HG02852 (cell line): Measurements from ENCODE around the gene DSCAML1.

ENCODE experiments used
- ATAC-seq: cut with Tn5 transposase; IDR thresholded peaks from one replicate; pipeline ENCODE4 v1.9.1; 2021; ENCODE audit warnings: mild to moderate bottlenecking, moderate library complexity; ENCODE audit not compliant: unreplicated experiment

The DSCAML1 gene

DNA sequence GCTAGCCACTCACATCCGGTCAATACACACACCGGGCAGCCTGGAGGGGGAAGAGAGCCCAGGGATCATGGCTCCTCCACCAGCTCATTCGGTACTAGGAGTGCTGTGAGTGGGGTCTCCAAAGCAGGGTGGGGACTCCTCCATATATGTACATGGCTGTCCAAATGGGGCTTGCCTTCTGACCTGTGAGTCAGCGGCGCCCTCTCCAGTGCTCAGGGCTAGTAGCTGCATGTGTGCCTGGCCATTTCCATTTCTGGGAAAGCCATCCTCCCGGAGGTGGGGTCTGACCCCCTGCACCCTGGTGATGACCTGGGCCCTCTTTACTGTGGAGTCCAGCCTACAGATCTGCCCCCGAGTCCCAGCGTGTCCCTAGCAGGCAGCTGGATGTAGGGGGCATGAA is 287.5 kb downstream of the DSCAML1 start:
- no peak for ATAC-seq

DNA sequence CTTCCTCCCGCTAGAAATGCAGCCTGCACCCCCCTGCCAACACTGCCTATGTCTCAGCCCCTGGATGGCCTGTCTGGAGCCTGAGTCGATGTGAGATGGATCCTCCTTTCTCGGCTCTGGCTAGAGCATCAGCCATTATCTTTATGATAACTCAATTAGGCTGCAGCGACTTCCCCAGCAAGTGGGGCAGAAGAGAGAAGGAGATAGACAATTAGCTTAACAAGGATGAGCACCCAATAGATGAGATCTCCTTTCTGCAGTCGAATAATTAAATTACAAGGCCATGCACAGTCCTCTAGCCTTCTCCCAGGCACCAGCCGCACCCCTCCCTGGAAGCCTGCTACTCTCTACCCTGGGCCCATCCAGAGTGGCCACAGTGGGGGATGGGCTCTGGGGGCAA is 290.0 kb downstream of the DSCAML1 start:
- no peak for ATAC-seq

DNA sequence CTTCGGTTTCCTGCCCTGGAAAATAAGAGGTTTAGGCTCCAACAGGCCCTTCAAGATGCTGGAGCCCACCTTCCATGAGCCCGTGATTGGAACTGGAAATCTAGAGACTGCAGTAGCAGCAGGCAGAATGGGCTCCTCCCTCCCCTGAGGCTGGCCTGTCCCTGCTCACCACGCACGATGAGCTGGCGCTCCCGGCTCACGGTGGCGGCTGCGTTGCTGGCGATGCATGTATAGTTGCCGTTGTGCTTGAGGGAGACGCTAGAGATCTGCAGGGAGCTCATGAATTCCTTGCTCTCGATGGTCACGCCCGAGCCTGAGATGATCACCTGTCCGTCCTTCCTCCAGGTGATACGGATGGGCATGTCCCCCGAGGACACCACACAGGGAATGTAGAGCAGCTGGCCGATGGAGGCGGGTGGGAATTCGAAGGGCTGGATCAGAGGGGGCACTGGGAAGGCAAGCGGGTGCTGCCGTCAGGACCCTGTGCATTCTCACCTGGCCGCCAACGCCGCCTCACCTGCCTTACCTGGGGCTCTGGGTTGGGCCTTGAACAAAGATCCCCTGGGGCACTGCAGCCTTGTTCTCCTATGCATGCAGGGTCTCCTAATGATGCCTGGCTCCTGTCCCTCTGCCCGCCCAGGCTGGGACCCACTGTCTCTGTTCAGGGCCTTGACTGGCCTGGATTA is 291.6 kb downstream of the DSCAML1 start:
- no peak for ATAC-seq

DNA sequence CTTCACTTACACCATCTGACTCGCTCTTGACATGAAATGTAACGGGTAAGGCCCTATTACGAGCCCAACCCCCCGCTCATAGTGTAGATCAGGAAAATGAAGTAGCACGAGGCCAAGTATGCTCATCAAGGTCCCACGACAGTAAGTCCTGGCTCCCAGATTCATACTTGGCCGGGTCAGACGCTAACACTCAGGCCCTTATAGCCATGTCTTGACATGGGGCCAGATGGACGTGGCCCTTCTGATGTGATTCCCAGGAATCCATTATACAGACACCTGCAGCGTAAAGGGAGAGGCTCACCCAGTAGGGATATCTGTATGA is 294.3 kb downstream of the DSCAML1 start:
- no peak for ATAC-seq

DNA sequence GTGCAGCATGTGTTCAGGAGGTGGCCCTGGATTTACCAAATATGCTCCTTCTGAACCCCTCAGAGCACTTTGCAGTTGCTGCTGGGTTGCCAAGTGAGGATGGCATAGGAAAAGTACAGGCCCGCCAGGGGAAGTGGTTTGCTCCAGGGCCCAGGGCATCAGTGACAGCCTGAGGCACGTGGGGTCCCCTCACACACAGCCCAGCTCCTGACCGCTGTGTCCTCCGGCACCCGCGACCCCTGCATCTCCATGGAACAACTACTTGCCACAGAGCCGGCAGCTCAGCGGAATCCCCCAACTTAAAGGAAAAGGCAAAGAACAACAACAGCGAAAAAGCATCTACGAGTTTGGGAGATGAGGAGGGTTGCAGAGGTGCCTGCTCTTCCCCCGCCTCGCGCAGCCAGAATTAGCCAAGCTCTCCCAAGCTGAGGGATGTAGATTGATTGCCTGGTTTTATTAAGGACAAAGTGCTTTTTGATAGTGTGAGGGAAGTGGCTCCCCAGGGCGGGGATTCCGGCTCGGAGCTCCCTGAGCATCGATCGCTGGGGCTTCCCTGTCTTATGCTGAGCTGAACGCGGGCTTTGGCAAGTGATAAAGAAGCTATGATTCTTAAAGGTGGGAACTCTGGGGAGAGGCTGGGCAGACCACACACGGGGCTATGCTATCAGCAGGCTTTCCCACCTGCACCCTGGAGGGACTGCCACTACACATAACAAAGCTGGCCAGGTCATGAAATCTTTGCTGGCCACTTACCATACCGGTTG is 294.8 kb downstream of the DSCAML1 start:
- no peak for ATAC-seq

DNA sequence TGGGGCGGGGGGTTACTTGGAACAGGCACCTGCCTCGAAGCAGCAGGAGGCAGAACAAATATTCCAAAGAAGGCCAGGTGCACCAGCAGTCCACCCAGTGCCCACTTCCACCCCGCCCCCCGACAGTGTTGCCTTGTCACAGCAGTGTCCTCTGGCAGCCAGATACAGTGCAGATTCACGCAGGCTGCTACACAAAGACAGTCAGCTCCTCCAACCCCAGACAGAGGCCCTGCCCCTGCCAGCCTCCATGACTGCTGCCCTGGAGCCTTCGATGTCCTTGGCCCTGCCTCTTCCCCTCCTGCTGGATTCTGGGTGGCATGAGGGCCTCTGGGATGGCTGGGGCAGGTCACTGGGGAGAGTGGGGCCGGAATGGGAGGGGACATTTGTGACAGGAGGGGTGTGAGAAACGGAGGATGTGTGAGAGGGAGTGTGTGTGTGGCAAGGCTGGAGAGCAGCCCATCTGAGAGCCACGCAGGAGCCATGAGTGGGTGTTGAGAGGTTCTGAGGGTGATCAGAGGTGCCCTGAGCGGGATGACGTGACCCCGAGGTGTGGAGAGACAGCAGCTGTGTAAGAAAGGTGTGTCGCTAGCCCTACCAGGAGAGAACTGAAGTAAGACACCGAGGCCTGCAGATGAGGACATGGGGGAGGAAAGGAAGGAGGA is 295.6 kb downstream of the DSCAML1 start:
- no peak for ATAC-seq

DNA sequence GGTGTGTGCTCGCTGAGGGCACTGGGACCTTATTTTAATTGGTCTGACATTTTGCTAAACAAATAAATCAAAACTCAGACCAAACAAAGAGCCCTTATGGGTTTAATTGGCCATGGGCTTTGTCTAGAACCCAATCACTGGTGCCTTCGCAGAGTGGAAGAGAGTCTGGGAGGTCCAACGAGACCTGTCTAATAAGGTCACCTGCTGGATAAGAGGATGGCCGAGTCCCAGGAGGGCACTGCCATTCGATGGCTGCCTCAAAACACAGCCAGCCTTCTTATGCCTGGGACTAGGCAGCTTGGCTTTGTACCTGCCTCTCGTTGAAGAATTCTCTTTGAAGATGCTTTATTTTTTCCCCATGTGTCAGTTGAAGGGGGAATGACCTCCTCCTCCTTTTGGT is 298.2 kb downstream of the DSCAML1 start:
- ATAC-seq: no peak

DNA sequence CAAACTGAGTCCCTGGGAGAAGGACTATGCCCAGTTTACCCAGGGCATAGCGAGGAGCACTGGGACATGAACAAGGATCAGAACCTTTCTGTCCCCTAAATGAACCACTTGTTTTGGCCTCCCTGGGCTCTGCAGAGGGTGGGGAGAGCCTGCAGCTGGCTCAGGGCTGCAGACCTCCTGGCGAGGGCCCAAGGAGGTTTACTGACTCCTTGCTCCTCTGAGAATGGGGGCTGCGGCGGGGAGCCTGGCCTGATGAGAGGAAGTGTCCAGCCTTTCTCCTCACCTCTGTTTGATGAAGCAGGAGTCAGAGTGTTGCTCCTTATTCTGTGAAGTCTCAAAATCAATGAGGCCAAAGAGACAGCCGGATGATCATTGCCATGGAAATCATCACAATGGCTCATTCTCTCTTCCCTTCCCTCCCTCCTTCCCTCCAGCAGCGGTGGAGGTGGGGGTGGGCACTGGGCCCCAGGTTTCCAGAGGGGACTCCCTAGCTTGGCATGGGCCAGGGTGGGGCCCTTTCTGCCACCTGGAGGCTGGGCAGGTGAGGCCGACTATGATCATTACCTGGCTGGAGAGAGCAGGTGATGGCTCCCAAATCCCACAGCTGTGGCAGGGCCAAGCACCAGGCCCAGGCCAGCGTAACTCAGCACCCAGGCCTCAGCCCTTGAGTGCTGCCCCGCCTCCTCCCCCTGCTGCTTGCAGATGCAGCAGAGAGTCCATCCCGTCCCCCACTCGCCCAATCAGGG is 299.6 kb downstream of the DSCAML1 start:
- ATAC-seq: no peak

DNA sequence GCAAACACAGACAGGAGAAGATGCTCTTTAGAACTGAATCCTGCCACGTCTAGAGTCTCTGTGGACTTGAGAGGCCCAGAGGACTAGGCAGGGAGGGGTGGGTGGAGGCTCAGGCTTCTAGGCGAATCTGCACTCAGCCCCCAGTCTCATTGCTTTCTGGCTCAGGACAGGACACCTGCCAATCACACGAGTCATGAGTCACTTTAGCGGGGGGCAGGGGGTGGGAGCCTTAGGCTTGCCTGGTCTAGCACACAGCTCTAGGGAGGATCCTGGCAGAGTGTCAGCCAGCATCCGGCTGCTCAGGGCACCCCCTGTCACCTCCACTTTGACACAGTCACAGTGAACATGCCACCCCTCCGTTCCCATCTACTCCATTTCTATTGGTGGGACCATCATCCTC is 301.7 kb downstream of the DSCAML1 start:
- no peak for ATAC-seq

DNA sequence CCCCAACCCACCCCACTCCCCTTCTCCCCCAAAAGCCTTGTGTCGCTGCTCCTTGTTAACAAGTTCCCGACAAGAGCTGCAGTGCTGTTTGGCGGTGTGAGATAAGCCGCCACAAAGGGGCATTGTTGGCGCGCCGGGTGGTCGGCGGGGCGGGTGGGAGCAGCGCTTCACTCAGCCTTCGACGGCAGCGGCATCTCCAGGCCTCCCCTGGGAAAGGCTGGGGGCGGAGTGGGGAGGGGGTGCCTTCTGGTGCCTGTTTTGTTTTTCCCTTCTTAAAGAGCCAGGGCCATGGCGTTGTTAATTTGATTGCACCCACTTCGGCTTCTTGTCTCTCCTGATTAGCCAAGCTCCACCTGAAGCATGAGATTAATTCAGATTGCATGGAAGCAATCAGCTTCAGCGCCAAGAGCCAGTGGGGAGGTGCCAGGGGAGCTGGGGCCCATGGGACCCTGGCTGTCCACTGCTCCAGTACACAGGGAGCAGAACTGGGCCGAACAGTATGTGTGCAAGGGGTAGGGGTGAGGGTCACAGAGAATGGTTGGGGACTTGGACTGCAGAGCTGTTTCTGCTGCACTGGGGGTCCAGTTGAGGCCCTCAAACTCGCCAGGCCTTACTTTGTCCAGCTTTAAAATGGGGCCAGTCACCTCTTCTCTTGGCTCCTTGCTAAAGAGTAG is 304.3 kb downstream of the DSCAML1 start:
- ATAC-seq: no peak

DNA sequence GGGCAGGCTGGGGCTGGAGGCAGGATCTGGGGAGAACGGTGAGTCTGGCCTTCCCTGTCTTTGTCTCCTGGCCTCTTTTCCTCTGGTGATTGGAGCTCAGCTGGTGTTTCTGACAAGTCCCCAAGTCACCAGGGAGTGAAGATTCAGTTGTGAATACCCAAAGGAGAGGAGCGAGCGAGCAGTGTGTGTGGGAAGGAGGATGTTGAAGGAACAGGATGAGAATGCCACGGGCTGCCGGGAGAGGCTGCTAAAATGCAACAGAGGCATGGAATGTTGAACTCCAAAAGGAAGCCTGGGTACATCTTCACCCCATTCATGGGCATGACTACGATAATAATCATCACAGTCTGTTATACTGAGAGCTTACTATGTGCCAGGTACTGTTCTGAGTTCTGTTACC is 306.1 kb downstream of the DSCAML1 start:
- ATAC-seq: no peak

DNA sequence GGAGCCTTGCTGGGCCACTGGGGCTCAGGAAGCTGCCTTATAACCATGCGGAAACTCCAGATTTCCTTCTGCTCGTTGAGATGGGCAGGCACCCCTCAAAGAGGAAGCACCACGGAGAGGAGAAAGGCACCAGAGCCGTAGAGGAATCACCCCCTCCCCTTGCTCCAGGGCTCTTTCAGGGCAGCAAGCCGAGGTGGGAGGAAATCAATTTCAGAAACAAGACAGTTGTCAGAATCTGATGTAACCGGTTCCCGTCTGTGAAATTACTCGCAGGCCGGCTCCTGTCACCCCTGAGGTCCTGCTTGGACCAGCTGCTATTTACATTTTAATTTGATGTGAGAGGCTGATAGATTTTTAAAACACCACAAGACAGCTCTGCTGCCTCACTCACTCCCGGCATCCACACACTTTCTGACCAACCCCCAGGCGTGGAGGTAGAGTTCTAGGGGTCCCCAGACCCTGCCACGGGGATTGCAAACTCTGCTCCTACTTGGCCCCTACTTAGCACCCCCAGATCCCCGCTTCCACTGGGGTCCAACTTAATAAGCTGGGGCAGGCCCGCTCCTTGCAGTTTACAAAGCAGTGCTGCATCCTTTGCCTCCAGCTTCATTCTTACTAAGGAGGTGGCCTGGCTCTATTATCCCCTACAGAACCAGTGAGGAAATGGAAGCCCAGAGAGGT is 306.9 kb downstream of the DSCAML1 start:
- no peak for ATAC-seq

DNA sequence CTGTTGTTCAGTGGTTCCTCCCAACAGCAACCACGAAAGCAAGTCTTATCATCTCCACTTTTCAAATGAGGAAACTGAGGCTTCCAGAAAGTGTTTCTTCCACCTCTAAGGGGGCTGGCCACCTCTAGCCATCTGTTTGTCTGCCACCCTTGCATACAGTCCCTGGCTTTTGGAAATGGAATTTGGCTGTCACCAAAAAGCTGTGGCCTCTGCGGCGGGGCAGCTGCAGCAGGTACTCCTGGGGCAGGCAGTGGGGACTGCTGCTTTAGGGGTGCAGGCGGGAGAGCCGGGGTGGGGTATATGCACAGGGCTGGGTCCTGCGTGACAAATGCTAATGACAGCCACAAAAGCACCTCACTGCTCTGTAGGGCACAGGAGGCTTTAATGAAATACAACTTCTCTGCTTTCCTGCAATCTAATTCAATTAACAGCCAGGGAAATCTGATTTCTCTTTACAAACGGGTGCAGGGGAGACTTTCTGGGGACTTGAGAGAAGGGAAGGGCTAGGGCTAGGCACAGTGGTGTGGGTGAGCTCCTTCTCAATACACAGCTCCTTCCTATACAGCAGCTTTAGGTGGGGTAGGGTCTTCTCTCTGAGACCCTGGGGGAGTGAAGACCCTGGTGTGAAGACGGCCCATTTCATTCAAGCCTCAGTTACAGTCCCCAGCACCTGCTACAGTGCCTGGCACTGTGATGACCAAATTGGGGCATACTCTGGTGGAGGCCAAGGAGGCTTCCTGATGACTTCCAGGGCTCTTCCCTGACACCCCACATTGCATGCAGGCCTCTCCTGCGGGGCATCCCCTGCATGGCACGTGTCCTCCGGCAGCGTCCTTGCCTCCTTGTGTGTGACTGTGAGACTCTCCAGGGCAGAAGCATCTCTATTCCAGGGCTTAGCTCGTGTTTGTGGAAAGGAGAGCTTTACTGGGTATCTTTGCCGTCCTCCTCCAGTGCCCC is 307.7 kb downstream of the DSCAML1 start:
- no peak for ATAC-seq

DNA sequence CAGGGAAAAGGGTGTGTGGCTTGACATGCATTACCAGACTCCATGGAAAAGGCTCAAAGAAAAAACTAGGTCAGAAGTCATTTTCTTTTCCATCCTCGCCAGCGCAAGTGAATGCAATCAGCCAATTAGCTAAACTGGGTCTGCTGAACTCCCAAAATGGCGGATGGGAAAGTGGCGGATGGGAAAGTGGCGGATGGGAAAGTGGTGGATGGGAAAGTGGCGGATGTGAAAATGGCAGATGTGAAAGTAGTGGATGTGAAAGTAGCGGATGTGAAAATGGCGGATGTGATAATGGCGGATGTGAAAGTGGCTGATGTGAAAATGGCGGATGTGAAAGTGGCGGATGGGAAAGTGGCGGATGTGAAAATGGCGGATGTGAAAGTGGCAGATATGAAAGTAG is 311.0 kb downstream of the DSCAML1 start:
- ATAC-seq: no peak

DNA sequence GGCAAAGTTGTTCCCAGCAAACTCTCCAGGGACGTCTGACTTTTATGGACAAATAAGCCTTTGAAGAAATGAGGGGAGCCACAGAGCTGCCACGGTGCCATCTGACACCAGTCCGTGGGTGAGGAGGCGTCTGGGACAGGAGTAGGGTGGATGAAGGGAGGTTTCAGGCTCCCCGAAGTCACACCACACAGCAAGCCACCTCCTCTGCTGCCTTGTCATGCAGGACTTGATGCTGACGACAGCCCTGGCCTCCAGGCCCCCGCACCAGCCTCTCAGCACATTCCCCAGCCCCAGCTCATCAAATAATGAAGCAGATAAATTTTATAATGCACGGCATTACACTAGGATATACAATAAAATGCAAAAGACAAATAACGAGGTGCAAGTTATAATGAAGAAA is 312.9 kb downstream of the DSCAML1 start:
- no peak for ATAC-seq

DNA sequence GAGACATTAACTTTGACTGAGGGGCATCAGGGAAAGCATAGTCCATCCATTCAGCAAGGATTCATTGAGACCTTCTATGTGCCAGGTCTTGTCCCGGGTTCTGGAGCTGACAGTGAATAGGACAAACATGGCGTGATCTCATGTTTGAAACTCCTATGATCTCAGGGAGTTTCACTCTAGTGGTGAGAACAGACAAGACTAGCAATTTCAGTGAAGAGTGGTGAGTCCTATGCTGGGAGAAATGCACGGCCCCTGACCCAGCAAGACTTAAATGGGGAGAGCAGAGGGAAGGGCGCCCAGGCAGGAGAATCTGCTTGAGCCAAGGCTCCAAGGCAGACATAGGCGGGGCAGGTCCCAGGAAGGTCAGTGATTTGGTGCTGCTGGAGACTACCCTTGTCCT is 313.6 kb downstream of the DSCAML1 start:
- ATAC-seq: no peak

DNA sequence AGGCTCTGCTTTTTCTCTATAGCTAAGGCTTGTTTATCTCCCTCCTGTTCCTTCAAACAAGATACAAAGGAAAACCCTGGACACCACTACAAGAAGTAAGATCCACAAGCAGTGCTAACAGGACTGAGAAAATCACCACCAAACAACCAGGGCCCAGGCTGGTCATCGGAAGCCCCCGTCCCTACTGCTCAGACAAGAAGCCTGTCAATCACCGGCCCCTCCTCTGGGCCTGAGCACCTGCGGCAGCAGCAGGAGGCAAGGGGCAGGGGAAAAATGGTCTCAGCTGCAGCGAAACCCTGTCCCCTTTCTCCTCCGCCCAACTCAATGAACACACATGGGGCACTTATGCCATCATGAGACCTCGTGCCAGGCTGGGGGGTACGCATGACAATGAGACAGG is 314.1 kb downstream of the DSCAML1 start:
- no peak for ATAC-seq

DNA sequence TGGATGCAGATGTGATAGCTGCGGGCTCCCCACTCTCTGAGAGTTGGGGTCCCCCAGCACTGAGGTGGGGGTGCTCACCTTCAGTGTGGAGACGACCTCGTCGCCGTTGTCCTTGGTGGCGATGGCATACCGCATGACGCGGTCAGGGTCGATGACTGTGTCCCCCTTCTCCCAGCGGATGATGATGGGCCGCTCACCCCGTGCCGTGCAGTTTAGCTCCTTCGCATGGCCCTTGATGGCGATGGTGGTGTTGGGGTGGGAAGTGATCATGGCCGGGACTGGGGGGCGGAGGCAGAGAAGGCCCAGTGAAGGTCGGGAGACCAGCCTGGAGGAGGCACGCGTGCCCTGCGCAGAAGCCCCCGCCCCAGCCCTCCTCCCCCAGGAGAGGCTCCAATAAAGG is 315.1 kb downstream of the DSCAML1 start:
- ATAC-seq: no peak

DNA sequence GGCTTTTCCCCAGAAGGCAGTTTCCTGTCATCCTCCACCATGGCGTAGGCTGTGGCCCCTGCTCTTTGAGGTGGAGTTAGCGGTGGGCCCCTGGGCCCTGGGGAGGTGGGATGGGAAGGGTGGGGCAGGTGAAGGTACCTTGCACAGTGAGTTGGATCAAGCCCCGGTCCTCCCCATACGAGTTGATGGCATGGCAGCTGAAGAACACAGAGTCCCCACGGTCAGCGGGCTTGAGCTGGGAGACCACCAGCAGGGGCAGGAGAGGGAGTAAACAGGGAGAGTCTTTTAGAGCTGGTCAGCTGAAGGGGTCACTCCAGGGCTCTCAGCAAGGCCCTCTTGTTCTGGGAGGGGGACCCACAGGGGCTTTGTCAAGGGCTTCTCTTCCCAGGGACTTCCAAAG is 316.0 kb downstream of the DSCAML1 start:
- no peak for ATAC-seq
